SK-N-SH treated with all-trans-retinoic acid at 6 μM for 48 hours (cell line): ENCODE results near the gene KLHL29.

ENCODE experiments used
- ATAC-seq: fragments of 200-7000 bp; cut with Tn5 transposase; 3 replicates; pipeline ENCODE4 v1.9.1; 2020; ENCODE audit warnings: mild to moderate bottlenecking, moderate library complexity
- ARNTL ChIP-seq: fragments of 450-650 bp; formaldehyde crosslinking; IDR thresholded peaks from 2 replicates; pipeline ENCODE4 v1.5.0; 2020; ENCODE audit warnings: low read depth, mild to moderate bottlenecking, moderate library complexity, borderline replicate concordance
- BACH2 ChIP-seq: fragments of 250-450 bp; sonication (Bioruptor Pico); IDR thresholded peaks from 2 replicates; pipeline ENCODE4 v1.9.0; 2021; ENCODE audit warnings: mild to moderate bottlenecking, borderline replicate concordance
- ESRRG ChIP-seq: fragments of 250-450 bp; sonication (Bioruptor Pico); IDR thresholded peaks from 2 replicates; pipeline ENCODE4 v1.6.1; 2021; ENCODE audit warnings: mild to moderate bottlenecking
- GLIS3 ChIP-seq: fragments of 250-450 bp; sonication (Bioruptor Pico); IDR thresholded peaks from 2 replicates; pipeline ENCODE4 v1.5.0; 2020; ENCODE audit warnings: mild to moderate bottlenecking, moderate library complexity
- OSR1 ChIP-seq: fragments of 250-450 bp; sonication (Bioruptor Pico); IDR thresholded peaks from 2 replicates; pipeline ENCODE4 v1.8.0; 2022; ENCODE audit warnings: moderate library complexity, mild to moderate bottlenecking, inconsistent platforms
- PPARA ChIP-seq: fragments of 250-450 bp; sonication (Bioruptor Pico); IDR thresholded peaks from 2 replicates; pipeline ENCODE4 v1.5.0; 2020; ENCODE audit warnings: mild to moderate bottlenecking, borderline replicate concordance
- SNAI2 ChIP-seq: fragments of 250-450 bp; sonication (Bioruptor Pico); IDR thresholded peaks from 2 replicates; pipeline ENCODE4 v1.5.0; 2020; ENCODE audit warnings: mild to moderate bottlenecking, moderate library complexity
- TCF4 ChIP-seq: fragments of 250-450 bp; sonication (Bioruptor Pico); IDR thresholded peaks from 2 replicates; pipeline ENCODE4 v1.8.0; 2021; ENCODE audit warnings: mild to moderate bottlenecking, moderate library complexity, borderline replicate concordance
- TOX ChIP-seq: fragments of 250-450 bp; sonication (Bioruptor Pico); IDR thresholded peaks from 2 replicates; pipeline ENCODE4 v1.8.0; 2021; ENCODE audit warnings: mild to moderate bottlenecking, moderate library complexity, borderline replicate concordance
- ZC3H10 ChIP-seq: fragments of 250-450 bp; sonication (Bioruptor Pico); IDR thresholded peaks from 2 replicates; pipeline ENCODE4 v1.5.1; 2021; ENCODE audit warnings: mild to moderate bottlenecking, moderate library complexity
- ZFP3 ChIP-seq: fragments of 250-450 bp; sonication (Bioruptor Pico); IDR thresholded peaks from 2 replicates; pipeline ENCODE4 v1.5.0; 2020; ENCODE audit warnings: mild to moderate bottlenecking, moderate library complexity
- ZFP30 ChIP-seq: fragments of 450-650 bp; formaldehyde crosslinking; IDR thresholded peaks from 2 replicates; pipeline ENCODE4 v1.5.0; 2022; ENCODE audit warnings: mild to moderate bottlenecking, moderate library complexity
- ZNF565 ChIP-seq: fragments of 450-650 bp; formaldehyde crosslinking; conservative IDR thresholded peaks from 2 replicates; pipeline ENCODE4 v1.5.0; 2020; ENCODE audit warnings: low read depth, mild to moderate bottlenecking, moderate library complexity
- ZNF70 ChIP-seq: fragments of 450-650 bp; formaldehyde crosslinking; IDR thresholded peaks from 2 replicates; pipeline ENCODE4 v1.5.0; 2020; ENCODE audit warnings: mild to moderate bottlenecking, moderate library complexity
- ZNF8 ChIP-seq: fragments of 450-650 bp; formaldehyde crosslinking; IDR thresholded peaks from 2 replicates; pipeline ENCODE4 v1.5.0; 2020; ENCODE audit warnings: mild to moderate bottlenecking, moderate library complexity
- TF ChIP-seq, protein P1 (sequence below): fragments of 250-450 bp; sonication (Bioruptor Pico); IDR thresholded peaks from 2 replicates; pipeline ENCODE4 v1.5.0; 2020; ENCODE audit warnings: mild to moderate bottlenecking, moderate library complexity
- TF ChIP-seq, protein P2 (sequence below): fragments of 250-450 bp; sonication (Bioruptor Pico); IDR thresholded peaks from 2 replicates; pipeline ENCODE4 v1.8.0; 2021; ENCODE audit warnings: low read depth, mild to moderate bottlenecking, moderate library complexity, borderline replicate concordance
- TF ChIP-seq, protein P3 (sequence below): fragments of 250-450 bp; sonication (Bioruptor Pico); IDR thresholded peaks from 2 replicates; pipeline ENCODE4 v1.5.1; 2021; ENCODE audit warnings: mild to moderate bottlenecking, moderate library complexity

Gene KLHL29

DNA sequence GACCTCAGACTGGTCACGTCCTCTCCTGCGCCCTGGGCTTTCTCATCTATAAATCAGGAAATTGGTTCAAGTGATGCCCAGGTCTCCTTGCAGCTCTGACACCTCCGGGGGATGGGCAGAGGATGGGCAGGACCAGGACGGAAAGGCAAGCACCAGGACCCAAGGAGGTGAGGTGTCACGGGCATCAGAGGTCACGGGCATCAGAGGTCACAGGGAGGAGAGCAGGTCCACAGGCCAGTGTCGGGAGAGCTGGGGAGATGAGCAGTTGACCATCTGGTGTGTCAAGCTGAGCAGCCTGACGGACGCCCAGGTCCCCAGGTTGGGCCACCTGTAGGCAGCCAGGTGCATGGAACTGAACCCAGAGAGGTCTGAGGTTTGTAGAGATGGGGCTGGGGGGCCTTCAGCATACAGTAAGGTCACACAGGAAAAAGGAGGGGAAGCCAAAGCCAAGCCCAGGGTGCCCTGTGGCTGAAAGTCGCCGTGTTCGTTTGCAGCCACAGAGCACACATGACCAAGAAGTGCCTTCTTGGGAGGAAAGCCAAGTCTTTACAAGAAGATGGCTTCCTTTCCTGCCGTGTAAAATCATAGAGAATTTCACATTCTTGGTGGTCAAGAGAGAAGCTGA, 301.5 kb downstream of the KLHL29 start (continued):
- TF ChIP-seq, protein P1, sequence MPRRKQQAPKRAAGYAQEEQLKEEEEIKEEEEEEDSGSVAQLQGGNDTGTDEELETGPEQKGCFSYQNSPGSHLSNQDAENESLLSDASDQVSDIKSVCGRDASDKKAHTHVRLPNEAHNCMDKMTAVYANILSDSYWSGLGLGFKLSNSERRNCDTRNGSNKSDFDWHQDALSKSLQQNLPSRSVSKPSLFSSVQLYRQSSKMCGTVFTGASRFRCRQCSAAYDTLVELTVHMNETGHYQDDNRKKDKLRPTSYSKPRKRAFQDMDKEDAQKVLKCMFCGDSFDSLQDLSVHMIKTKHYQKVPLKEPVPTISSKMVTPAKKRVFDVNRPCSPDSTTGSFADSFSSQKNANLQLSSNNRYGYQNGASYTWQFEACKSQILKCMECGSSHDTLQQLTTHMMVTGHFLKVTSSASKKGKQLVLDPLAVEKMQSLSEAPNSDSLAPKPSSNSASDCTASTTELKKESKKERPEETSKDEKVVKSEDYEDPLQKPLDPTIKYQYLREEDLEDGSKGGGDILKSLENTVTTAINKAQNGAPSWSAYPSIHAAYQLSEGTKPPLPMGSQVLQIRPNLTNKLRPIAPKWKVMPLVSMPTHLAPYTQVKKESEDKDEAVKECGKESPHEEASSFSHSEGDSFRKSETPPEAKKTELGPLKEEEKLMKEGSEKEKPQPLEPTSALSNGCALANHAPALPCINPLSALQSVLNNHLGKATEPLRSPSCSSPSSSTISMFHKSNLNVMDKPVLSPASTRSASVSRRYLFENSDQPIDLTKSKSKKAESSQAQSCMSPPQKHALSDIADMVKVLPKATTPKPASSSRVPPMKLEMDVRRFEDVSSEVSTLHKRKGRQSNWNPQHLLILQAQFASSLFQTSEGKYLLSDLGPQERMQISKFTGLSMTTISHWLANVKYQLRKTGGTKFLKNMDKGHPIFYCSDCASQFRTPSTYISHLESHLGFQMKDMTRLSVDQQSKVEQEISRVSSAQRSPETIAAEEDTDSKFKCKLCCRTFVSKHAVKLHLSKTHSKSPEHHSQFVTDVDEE, result no peak
- TF ChIP-seq ZC3H10 (CRISPR knock-in tag) (no peak), OSR1 (CRISPR knock-in tag) (no peak)
- TF ChIP-seq, all 23 proteins: peak for 0

DNA sequence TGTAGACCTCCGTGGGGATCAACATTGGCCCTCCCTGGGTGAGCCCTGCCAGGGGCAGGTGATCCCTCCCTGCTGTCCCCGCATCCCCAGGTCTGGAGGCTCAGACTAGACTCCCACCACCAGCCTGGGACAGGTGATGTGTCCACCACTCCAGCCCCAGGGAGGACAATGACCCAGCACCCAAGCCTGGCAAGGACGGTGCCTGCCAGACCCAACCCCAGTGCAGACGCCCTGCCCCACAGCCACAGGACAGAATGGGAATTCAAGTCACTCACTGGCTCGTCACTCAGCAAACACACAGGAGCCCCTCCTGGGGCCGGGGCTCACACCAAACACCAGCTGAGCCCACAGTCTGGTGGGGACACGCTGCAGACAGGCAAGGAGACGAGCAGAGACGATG, 302.2 kb downstream of the KLHL29 start:
- ATAC-seq, result no peak

DNA sequence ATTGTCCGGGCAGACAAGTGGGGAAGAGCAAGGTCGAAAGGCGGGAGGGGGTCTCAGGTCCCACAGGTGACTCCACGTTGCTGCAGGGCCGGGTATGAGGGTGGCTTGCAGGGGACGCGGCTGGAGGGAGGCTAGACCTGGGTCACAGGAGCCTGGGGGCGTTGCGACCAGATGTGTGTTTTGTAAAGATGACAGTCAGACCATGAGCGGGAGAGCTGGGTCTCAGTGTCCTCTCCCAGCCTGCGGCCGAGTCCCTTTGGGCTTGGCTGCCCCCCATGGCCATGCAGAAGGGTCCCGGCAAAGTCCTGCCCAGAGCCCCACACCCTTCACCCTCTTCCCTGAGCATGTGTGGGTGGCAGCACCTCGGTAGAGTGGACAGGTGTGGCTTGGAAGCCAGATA, 302.7 kb downstream of the KLHL29 start:
- no peak for TF ChIP-seq ZNF8 (CRISPR knock-in tag)
- TF ChIP-seq ESRRG (CRISPR knock-in tag), result no peak
- TF ChIP-seq ZNF565, result no peak
- TF ChIP-seq TCF4 (CRISPR knock-in tag), result no peak
- no peak for TF ChIP-seq ZFP3 (CRISPR knock-in tag)
- TF ChIP-seq, protein P2, sequence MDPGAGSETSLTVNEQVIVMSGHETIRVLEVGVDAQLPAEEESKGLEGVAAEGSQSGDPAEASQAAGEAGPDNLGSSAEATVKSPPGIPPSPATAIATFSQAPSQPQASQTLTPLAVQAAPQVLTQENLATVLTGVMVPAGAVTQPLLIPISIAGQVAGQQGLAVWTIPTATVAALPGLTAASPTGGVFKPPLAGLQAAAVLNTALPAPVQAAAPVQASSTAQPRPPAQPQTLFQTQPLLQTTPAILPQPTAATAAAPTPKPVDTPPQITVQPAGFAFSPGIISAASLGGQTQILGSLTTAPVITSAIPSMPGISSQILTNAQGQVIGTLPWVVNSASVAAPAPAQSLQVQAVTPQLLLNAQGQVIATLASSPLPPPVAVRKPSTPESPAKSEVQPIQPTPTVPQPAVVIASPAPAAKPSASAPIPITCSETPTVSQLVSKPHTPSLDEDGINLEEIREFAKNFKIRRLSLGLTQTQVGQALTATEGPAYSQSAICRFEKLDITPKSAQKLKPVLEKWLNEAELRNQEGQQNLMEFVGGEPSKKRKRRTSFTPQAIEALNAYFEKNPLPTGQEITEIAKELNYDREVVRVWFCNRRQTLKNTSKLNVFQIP (CRISPR knock-in tag), result no peak
- no peak for TF ChIP-seq BACH2 (CRISPR knock-in tag)
- TF ChIP-seq GLIS3, result no peak
- TF ChIP-seq SNAI2 (CRISPR knock-in tag), result no peak
- TF ChIP-seq ZFP30, result no peak
- TF ChIP-seq ZNF70 (CRISPR knock-in tag), result no peak
- TF ChIP-seq OSR1 (CRISPR knock-in tag), result no peak
- TF ChIP-seq PPARA (CRISPR knock-in tag), result no peak
- TF ChIP-seq, protein P3, sequence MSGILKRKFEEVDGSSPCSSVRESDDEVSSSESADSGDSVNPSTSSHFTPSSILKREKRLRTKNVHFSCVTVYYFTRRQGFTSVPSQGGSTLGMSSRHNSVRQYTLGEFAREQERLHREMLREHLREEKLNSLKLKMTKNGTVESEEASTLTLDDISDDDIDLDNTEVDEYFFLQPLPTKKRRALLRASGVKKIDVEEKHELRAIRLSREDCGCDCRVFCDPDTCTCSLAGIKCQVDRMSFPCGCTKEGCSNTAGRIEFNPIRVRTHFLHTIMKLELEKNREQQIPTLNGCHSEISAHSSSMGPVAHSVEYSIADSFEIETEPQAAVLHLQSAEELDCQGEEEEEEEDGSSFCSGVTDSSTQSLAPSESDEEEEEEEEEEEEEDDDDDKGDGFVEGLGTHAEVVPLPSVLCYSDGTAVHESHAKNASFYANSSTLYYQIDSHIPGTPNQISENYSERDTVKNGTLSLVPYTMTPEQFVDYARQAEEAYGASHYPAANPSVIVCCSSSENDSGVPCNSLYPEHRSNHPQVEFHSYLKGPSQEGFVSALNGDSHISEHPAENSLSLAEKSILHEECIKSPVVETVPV (CRISPR knock-in tag), result no peak
- ATAC-seq, result no peak

More for the DNA sequence above, 302.2 kb downstream of the KLHL29 start:
- TF ChIP-seq OSR1 (CRISPR knock-in tag) (no peak), TOX (CRISPR knock-in tag) (no peak)

DNA sequence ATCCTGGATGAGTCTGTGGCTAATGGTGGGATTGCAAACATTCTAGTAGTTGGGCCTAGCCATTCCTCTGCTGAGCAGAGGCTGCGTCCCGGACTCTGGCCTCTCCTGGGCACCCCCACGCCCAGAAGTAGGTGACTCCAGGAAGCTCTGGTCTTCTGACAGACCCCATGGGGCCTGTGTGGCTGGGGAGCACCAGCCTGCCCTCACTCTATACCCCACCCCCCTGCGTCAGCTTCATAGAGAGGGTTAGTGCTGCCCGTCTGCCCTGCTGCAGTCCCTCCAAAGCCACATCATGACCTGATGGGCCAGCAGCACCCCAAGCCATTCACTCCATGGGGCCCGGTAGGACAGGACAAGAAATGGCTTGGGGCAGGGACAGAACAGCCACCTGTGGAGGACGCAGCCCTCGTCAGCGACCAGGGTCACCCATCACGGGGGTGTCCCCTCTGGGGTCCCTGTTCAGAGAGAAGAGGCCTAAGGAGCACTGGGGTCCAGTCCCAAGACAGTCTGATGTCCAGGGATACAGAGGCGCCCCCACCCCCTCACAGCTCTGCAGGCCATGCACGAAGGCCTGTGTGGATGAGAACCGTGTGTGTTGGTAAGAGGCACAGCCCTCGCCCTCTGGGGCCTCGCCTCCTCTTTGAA, 303.6 kb downstream of the KLHL29 start:
- no peak for ATAC-seq
- TF ChIP-seq ZC3H10 (CRISPR knock-in tag) (no peak), GLIS3 (no peak), ARNTL (CRISPR knock-in tag) (no peak), TOX (CRISPR knock-in tag) (no peak), PPARA (CRISPR knock-in tag) (no peak), ESRRG (CRISPR knock-in tag) (no peak)
- TF ChIP-seq, protein P2 (CRISPR knock-in tag), result no peak
- TF ChIP-seq, all 23 proteins: peak for 0
